Lower leg skin (tissue), 4 donors: ENCODE data around the gene SCN1B. TPM values are rescaled to one million over a fixed set of nuclear protein-coding genes. Genes with fewer than 3 reads are reported as not detected.
"Not testable (repeated sequence)": the region's sequence is repeated elsewhere in the genome, so short reads cannot be mapped to it uniquely, and the experiment has no call there.

Experiments used
- DNase-seq, 2 donors: peaks; one replicate each; pipeline ENCODE4 v3.0.0-alpha.2; 2019; ENCODE audit warnings: low spot score in 2 of 2
- H3K4me3 ChIP-seq: fragments of 200-600 bp; sonication (generic); 2 replicates; pipeline ENCODE4 v1.5.1; 2017; ENCODE audit warnings: mild to moderate bottlenecking, low read depth; ENCODE audit not compliant: poor library complexity, severe bottlenecking
- POLR2A ChIP-seq, 2 donors: fragments of 450-650 bp; IDR thresholded peaks; one replicate each; pipeline ENCODE4 v1.6.1; 2016 to 2017; ENCODE audit warnings: antibody characterized with exemption in 2 of 2, mild to moderate bottlenecking in 1 of 2, moderate library complexity in 1 of 2
- WGBS, 2 donors: methylation state at CpG; one replicate each; pipeline ENCODE4 v1.1.5; 2018; 5-methylcytosine and 5-hydroxymethylcytosine counted together
- intact Hi-C: fragments of 100-400 bp; cut with DNase I; formaldehyde crosslinking; loops from one replicate; pipeline ENCODE4 v1.15.0; 2023; ENCODE audit warnings: low total_unique reads
- total RNA-seq, 4 donors: library from RNA; depleted of rRNA; stranded (reverse); fragments of >200 nt; gene quantifications; one replicate each; pipeline ENCODE4 v1.1.0, GENCODE V29; 2016
- TF ChIP-seq, protein P1 (sequence below), 3 donors: fragments of 450-650 bp; IDR thresholded peaks; one replicate each; pipeline ENCODE4 v1.5.1; 2016; ENCODE audit warnings: antibody characterized with exemption in 3 of 3, mild to moderate bottlenecking in 3 of 3, moderate library complexity in 2 of 3

Gene SCN1B
- total RNA-seq, 4 donors from 2014 or later = 1.1 to 4.4 (median 3.0) TPM

DNA sequence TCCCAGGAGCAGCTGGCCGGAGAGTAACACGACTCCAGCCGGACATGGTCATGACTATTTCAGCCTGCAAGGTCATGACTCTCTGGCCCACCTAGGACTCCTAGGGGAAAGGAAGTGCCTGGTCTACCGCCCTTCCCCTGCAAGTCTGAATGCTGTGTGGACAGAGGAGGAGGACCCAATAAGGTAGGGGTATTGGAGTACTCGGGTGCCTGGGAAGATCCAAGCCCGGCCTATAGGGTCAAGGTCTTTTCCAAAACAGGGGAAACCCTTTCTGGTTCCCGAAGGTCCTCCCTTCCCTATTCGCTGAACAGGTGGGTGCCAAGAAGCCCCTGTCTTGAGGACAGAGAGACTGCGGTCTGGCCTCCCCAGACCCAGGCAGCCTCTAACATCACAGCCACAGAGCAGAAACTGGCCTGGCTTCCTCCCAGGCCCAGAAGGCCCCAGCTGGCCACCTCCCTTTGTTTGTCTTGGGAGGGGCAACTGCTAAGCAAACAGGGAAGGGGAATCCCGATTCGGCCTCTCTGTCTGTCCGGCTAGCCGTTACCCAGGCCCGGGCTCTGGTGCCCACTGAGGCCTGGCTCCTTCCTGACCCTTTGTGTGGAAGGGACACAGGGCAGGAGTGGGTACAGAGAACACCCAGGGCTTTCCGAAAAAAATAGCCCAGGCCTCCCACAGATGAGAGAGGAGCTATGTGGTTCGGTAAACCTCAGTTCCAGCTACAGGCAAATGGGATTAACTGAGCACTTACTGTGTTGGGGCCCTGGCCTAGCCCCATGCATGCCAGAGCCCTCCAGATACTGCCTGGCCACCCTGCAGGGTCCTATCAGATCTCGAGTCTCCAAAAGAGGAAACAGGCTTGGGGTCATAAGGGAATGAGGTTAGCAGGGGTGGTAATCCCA lies 35.4 kb upstream of the SCN1B start:
- WGBS, 2 donors = 76 to 85% methylated on average over 17 of the region's 17 CpGs
- H3K4me3 ChIP-seq = no peak overlapping the region
- intact Hi-C loops = no loop called here
- TF ChIP-seq, protein P1, sequence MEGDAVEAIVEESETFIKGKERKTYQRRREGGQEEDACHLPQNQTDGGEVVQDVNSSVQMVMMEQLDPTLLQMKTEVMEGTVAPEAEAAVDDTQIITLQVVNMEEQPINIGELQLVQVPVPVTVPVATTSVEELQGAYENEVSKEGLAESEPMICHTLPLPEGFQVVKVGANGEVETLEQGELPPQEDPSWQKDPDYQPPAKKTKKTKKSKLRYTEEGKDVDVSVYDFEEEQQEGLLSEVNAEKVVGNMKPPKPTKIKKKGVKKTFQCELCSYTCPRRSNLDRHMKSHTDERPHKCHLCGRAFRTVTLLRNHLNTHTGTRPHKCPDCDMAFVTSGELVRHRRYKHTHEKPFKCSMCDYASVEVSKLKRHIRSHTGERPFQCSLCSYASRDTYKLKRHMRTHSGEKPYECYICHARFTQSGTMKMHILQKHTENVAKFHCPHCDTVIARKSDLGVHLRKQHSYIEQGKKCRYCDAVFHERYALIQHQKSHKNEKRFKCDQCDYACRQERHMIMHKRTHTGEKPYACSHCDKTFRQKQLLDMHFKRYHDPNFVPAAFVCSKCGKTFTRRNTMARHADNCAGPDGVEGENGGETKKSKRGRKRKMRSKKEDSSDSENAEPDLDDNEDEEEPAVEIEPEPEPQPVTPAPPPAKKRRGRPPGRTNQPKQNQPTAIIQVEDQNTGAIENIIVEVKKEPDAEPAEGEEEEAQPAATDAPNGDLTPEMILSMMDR (IDR thresholded peaks at IDR 0.05) = no peak
- TF ChIP-seq POLR2A (IDR thresholded peaks at IDR 0.05) = no peak
- no peak for DNase-seq

DNA sequence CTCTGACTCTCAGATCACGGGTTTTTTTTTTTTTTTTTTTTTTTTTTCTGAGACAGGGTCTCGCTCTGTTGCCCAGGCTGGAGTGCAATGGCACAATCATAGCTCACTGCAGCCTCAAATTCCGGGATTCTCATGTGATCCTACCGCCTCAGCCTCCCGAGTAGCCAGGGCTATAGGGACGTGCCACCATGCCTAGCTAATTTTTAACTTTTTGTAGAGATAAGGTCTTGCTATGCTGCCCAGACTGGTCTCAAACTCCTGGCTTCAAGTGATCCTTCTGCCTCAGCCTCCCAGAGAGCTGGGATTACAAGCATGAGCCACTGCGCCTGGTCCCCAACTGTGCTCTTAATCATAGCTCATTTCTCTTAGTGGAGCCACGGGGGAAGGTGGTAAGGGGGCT lies 34.7 kb upstream of the SCN1B start:
- intact Hi-C loops = no loop called here
- WGBS, 2 donors = 94 to 95% methylated on average over 8 of the region's 8 CpGs
- no peak for DNase-seq
- TF ChIP-seq POLR2A (IDR thresholded peaks at IDR 0.05) = no peak
- TF ChIP-seq, protein P1 (IDR thresholded peaks at IDR 0.05) = no peak
- H3K4me3 ChIP-seq = no peak overlapping the region

DNA sequence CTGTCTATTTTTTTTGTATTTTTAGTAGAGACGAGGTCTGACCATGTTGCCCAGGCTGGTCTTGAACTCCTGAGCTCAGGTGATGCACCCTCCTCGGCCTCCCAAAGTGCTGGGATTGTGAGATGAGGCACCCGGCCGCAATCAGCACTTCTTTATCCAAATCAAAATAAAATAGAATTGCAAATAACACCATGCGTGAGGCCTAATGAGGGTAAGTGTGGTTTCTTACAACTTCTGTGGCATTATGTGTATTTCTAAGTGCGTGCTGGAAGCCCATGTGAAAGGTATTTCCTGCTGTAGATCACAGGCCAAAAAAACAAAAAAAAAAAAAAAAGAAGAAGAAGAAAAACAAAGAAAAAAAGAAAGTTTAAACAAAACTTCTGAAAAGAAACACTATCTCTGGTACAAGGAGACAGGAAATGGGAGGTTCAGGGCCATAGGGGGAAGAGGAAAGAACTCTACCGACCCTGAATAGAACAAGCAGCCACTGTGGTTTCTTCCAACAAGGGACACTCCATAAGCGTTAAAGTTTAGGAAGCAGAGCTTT lies 33.1 kb upstream of the SCN1B start:
- no peak for TF ChIP-seq POLR2A (IDR thresholded peaks at IDR 0.05)
- TF ChIP-seq, protein P1 (IDR thresholded peaks at IDR 0.05) = no peak
- no peak for DNase-seq
- H3K4me3 ChIP-seq = no peak overlapping the region
- 65 to 82% methylated on average over 8 of the region's 8 CpGs for WGBS, 2 donors
- intact Hi-C loops = no loop called here

DNA sequence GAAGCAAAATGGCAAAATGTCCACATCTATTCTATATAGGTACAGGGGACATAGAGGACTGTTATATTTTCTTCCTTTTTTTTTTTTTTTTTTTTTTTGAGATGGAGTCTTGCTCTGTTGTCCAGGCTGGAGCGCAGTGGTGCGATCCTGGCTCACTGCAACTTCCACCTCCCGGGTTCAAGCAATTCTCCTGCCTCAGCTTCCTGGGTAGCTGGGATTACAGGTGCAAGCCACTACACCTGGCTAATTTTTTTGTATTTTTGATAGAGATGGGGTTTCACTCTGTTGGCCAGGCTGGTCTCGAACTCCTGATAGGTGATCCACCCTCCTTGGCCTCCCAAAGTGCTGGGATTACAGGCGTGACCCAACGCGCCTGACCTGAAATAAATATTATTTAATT lies 32.0 kb upstream of the SCN1B start:
- intact Hi-C loops, DNase-seq, H3K4me3 ChIP-seq: not testable (repeated sequence)
- 93 to 94% methylated on average over 7 of the region's 7 CpGs for WGBS, 2 donors

DNA sequence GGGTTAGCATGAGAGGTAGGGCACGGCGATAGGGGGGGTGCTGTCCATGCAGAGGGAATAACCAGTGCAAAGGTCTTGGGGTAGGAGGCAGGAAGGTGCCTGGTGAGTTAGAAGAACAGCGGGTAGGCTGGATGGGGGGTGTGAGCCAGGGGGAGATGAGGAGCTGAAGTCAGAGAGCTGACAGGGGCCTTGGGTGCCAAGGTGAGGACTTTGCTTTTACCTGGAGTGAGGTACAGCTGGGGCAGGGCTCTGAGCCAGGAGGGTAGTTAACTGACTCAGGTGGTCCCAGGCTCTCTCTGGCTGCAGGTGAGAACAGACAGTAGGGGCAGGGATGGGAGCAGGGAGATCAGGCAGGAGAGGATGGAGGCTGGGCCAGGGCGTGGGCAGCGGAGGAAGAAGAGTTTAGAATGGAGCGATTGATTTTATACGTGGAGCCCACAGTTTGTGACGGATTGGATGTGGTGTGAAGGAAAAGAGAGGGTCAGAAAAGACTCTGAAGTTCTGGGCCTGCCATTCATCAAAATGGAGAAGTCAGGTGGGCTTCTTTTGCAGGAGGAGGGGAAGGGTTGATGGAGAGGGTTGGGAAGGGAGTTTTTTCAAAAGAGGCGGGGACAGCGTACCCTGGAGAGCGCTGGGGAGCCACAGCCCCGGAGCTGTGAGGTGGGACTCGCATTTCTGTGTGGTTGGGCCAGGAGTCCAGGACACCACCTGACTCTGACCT lies 31.3 kb upstream of the SCN1B start:
- peak overlapping the region; percentile 67 for H3K4me3 ChIP-seq
- intact Hi-C loops = no loop called here
- no peak for DNase-seq
- 57 to 61% methylated on average over 13 of the region's 13 CpGs for WGBS, 2 donors
- TF ChIP-seq POLR2A (IDR thresholded peaks at IDR 0.05) = no peak
- TF ChIP-seq, protein P1 (IDR thresholded peaks at IDR 0.05) = no peak
